Right kidney (tissue), 1 donor: Measurements from ENCODE around the gene ST3GAL2.
"Not testable (repeated sequence)": the region's sequence is repeated elsewhere in the genome, so short reads cannot be mapped to it uniquely, and the experiment has no call there.

ENCODE experiments used
- DNase-seq: peaks from one replicate; pipeline ENCODE4 v3.0.0-alpha.2; 2016

Gene ST3GAL2

DNA sequence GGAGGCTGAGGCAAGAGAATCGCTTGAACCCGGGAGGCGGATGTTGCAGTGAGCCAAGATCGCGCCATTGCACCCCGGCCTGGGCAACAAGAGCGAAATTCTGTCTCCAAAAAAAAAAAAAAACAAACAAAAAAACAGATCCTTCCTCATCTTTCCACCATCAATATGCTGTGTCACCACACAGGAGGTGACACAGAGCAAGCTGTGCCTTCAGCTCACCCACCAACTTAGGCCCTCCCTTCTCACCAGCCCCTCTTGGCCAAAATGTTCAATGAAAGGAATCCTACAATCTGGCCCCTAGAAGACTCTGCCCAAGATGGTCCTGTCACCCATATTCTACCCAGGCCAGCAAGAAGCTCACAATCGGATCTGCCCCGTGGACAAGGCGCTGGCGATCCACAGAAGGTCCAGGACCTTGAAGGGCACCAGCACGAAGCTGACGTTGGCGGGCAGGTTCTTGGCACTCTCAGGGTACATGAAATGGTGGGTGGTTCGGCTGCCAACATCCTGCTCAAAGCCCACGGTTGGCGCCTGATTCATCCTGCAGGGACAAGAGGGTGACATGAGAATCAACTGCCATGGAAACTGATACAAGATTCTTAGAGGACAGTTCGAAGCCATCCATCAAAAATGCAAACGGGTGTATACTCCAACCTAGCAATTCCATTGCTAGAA lies 50.8 kb downstream of the ST3GAL2 start:
- no peak for DNase-seq

DNA sequence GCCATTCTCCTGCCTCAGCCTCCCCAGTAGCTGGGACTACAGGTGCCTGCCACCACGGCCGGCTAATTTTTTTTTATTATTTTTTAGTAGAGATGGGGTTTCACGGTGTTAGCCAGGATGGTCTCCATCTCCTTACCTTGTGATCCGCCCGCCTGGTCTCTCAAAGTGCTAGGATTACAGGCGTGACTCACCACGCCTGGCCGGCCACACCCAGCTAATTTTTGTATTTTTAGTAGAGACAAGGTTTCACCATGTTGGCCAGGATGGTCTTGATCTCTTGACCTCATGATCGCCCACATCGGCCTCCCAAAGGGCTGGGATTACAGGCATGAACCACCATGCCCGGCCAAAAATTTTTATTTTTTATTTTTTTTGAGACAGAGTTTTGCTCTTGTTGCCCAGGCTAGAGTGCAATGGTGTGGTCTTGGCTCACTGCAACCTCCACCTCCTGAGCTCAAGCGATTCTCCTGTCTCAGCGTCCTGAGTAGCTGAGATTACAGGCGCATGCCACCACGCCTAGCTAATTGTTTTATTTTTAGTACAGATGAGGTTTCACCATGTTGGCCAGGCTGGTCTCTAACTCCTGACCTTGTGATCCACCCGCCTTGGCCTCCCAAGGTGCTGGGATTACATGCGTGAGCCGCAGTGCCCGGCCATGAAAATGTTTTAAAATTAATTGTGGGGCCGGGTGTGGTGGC lies 52.5 kb downstream of the ST3GAL2 start:
- DNase-seq: not testable (repeated sequence)

DNA sequence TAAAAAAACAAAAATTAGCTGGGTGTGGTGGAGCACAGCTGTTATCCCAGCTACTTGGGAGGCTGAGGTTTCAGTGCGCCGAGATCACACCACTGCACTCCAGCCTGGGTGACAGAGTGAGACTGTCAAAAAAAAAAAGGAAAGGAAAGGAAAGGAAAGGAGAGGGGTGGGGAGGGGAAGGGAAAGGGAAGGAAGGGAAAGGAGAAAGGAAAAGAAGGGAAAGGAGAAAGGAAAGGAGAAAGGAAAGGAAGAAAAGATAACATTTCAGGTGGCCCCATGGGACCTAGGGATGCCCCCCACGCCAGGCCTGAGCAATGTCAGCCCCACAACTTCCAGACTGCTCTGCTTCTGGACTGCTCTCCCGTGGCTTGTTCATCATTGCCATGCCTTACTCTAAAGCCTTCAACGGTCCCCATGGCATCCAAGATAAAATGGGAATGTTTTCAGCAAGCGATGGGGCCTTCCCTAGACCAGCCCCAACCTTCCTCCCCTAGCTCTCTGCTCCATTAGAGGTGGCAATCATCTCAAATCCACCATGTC lies 55.4 kb downstream of the ST3GAL2 start:
- no peak for DNase-seq

DNA sequence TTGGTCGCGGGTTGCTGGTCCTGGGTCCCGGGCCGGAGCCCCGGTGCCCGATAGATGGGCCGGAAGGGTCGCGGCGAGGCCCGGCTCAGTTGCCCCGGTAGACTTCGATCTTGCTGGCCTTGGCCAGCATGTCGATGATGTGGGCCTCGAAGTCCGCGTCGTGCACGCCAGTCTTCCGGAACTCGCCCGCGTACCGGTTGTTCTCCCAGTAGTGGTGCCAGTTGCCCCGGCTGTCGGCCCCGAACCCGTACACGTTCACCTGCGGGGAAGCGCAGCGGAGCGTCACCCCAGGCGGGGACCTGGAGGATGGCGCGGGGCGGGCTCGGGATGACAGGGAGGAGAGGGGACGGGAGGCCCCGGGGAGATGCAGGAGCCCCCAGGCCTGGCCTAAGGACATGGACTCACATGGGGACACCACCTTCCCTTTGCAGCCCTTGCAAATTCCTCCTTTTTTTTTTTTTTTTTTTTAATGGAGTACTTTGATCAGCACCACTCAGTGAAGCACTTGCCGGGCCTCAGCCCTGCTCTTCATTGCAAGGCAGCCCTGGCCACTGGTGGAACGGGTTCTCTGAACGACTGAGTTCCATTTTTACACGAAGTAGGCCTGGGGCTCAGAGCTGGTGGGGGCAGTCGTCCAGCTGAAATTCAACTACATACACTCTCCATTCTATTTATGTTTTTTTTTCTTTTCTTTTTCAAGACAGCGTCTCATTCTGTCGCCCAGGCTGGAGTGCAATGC lies 57.1 kb downstream of the ST3GAL2 start:
- peak; percentile 91 for DNase-seq

DNA sequence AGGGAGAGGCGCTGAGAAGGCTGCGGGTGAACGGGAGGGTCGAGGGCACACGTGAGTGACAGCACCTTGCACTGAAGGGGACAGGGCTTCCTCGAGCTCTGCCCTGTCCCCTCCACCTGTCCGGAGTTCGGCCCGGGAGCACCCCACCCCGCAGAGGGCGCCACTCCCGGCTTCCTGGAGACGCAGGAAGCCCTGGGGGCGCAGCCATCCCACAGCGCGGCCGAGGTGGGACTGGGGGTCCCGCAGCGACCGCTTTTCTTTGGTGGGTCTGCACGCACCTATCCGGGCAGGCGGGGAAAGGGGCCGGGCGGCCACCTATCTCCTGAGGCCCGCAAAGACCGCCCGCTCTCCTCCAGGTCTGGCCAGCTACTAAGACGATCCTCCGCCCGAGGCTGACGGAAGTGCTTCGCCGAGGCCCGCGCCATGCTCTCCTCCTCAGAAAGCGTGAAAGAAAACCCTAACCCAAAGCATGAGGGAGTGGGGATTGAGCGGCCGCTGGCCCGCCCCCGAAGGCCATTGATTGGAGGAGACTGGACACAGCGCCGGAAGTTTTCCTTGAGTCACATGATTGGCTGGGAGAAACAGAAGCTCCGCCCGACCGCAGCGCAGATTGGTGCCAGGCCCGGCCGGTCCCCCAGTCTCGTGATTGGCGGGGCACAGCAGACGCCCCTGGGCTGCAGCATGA lies 57.8 kb downstream of the ST3GAL2 start:
- DNase-seq: peak; percentile 91

DNA sequence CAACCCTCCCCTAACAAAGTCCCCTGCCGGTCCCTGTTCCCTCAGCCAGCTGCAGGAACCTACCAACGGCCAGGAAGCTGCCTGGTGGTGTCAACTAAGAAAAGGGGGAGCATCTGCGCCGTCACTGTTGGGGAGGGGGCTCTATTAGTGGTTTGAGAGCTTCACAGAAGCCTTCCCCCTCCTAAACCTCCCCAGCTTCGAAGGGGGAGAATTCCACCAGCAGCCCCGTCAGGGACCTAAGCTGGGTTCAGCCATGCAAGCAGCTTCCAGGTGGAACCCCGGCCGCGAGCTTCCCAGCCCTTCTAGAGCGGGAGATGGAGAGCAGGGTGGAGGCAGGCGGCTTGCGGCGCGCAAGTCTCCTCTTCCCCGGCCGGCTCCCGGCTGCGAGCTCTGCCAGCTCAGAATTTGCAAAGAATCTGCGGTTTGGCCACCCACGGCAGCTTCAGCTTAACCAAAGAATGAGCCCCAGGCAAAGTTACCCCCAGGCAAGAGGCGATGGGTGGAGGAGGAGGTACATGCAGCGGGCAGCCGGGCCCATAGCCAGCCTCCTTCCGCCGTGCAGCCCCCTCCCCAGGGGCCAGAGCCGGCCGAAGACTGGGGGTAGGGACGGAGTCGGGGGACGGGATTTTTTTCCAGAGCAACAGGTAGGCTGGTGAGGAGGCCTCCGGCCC lies 58.5 kb downstream of the ST3GAL2 start:
- DNase-seq: peak; percentile 57

DNA sequence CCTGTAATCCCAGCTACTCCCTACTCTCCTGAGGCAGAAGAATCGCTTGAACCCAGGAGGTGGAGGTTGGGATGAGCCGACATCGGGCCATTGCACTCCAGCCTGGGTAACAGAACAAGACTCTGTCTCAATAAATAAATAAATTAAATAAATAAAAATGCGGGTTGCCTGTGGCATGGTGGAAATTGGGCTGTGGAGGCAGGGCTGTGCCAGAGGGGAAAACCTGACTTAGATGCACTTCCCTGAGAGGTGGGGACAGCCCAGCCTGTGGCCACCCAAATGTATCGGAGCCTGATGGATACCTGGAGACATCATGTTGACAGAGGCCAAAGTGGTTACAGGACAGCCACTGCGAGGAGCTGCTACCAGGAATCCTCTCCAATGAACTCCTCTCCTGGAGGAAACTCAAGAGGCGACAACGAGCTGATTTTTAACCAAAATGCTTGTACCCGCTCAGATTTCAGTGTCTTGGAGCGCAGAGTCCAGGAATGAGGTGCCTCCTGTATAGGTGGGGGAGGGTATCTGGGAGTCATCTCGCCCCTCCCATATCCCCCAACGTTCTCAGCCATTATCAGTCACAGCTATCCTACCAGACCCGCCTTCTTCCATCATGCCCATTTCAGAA lies 59.9 kb downstream of the ST3GAL2 start:
- DNase-seq: no peak

DNA sequence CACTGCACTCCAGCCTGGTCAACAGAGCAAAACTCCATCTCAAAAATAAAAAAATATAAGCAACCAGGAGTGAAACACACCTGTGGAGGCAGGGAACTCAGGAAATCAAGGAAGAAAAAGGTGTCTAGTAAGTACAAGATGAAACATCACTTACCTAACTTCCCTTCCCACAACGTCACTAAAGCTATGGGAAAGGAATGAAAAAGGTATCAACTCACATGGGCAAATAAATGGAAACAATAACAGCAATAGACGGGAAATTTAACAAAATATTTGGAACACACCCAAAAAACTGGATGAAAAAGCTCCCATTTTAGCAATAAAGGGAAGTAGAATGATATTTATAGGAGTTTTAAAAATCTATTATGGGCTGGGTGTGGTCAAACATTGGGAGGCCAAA lies 61.1 kb downstream of the ST3GAL2 start:
- no peak for DNase-seq

DNA sequence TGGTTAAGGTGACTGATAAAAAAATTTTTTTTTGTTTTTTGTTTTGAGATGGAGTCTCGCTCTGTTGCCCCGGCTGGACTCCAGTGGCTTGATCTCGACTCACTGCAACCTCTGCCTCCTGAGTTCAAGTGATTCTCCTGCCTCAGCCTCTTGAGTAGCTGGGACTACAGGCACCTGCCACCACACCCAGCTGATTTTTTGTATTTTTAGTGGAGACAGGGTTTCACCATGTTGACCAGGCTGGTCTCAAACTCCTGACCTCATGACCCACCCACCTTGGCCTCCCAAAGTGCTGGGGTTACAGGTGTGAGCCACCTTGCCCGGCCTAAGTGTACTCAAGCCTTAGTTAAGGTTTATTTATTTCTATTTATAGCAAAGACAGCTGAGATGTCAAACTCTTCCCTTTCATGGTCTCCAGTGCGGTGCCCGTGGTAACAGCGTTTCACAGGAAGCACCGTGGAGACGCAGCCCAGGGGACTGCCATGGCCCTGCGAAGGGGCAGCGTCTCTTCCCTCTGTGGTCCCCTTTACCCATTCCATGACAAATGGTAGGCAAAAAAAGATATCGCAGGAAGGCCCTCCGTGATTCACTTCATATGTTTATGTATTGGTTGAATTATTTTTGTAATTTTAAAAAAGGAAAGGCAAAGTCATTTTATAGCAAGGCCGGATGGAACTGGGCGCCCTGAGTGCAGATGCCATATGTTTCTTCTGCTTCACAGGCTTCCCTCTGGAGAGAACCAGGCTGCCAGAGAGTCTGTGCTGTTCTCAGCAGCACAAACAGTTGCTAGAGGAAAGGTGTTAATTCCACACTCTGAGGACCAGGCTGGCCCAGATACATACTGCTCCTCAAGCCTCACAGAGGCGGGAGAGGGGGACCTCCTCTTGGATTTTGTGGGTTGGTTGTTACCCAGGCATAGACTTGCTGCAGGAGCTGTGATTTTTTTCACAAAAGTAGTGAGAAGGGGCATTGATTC lies 63.0 kb downstream of the ST3GAL2 start:
- DNase-seq: no peak

DNA sequence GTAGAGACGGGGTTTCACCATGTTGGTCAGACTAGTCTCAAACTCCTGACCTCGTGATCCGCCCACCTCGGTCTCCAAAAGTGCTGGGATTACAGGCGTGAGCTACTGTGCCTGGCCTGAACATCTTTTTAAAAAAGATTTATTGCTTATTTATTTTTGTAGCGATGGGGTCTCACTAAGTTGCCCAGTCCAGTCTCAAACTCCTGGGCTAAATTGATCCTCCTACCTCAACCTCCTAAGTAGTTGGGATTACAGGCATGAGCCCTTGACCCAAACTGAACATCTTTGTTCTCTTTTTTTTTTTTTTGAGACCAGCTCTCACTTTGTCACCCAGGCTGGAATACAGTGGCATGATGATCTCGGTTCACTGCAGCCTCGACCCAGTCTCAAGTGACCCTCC lies 64.7 kb downstream of the ST3GAL2 start:
- no peak for DNase-seq

DNA sequence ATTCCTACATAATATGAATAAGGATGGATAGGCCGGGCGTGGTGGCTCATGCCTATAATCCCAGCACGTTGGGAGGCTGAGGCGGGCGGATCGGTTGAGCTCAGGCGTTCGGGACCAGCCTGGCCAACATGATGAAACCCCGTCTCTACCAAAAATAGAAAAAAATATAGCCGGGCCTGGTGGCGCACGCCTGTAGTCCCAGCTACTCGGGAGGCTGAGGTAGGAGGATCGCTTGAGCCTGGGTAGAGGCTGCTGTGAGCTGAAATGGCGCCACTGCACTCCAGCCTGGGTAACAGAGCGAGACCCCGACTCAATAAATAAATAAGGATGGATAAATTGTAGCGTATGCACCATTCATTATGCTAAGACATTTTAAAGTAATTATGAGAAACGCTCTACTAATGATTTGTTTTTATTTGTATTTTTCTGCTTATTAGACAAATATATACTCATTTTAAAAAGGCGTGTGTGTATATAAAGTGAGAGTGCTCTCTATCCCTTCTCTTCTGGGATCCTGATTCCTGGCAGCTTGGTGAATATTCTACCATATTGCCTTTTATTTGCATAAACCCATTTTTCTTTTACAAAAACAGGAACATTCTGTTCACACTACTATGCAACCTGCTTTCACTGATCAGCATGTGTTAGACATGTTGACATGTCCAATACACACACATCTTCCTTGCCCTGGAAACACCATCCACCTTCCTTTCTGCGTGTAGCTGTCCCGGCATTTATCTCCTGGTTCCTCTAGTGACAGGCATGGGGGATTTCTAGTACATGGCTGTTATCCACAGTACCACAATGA lies 65.8 kb downstream of the ST3GAL2 start:
- DNase-seq: no peak

DNA sequence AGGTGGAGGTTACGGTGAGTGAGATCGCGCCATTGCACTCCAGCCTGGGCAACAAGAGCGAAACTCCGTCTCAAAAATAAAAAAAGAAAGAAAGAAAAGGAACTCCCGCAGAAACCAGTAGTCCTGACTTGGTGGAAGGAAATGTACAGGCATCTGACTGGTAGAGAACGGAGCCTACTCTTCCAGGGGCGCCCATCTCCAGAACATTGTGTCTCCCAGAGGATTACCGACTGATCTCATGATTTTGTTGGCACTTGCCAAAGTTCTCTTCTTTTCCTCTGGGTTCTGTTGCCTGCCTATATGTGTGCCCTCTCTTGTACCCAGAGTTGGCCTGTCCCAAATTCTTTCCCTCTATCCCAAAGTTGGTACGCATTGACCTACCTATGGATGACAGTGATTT lies 68.0 kb downstream of the ST3GAL2 start:
- no peak for DNase-seq

DNA sequence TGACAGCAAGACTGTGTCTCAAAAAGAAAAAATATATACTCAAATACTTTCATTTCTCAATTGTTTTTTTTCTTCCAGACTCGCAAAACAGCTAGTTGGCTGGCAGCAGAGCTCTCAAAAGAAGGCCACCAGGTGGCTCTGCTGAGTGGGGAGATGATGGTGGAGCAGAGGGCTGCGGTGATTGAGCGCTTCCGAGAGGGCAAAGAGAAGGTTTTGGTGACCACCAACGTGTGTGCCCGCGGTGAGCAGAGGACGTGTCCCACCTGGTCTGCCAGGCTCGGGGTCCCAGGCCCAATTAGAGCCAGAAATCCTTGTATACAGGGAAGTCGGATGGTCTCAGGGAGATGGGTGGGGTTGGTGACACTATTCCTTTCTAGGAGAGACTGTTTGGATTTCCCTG lies 68.8 kb downstream of the ST3GAL2 start:
- not testable (repeated sequence) for DNase-seq

DNA sequence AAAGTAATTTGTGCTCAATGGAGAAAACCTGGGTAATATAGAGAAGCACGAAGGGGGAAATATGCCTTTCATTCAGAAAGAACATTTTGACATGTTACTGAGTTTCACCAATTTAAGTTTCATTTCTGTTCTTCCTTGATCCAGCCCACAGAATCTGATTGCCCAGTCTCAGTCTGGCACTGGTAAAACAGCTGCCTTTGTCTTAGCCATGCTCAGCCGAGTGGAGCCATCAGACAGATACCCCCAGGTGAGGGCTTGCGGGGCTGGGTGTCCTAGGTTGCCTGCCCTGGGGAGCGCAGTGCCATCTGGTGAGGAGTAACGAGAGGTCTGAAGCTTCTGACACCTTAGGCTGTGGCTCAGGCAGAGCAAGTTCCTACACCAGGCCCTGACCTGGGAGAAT lies 74.5 kb downstream of the ST3GAL2 start:
- DNase-seq: no peak

DNA sequence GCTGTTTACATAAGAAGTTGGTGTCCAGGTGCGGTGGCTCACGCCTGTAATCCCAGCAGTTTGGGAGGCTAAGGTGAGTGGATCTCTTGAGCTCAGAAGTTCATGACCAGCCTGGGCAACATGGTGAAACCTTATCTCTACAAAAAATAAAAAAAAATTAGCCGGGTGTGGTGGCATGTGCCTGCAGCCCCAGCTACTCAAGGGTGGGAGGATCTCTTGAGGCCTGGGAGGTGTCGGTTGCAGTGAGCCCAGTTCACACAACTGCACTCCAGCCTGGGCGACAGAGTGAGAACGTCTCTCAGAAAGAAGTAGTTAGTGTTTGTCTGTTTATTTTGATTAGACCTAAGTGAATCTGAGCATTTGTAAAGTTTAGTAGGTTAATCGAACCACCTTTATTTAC lies 79.3 kb downstream of the ST3GAL2 start:
- DNase-seq: no peak

DNA sequence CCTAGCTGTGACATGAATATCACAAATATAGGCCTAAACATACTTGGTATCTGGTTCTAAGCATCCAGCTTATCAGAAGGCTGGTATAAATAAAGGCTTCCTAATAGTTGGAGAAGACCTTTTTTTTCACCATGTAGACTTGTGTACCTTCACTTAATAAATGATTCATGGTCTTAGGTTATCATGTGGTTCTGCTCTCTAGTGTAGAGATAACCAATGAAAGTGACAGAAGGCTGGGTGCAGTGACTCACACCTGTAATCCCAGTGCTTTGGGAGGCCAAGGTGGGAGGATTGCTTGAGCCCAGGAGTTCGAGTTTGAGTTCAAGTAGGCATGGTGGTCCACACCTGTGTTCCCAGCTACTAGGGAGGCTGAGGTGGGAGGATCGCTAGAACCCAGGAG lies 89.1 kb downstream of the ST3GAL2 start:
- no peak for DNase-seq

DNA sequence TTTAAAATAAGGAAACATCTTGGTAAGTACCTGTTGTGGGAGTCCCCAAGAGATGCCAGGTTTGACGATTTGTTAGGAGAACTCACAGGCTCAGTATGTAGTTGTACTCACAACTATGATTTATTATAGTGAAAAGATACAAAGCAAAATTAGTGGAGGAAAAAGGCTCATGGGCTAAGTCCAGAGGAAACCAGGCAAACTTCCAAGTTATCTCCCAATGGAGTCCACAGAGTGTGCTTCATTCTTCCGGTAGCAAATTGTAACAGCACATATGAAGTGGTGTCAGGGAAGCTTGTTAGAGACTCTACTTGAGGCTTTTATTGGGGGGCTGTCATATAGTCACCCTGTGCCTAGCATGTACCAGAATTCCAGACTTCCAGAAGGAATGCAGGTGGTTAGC lies 89.9 kb downstream of the ST3GAL2 start:
- no peak for DNase-seq

DNA sequence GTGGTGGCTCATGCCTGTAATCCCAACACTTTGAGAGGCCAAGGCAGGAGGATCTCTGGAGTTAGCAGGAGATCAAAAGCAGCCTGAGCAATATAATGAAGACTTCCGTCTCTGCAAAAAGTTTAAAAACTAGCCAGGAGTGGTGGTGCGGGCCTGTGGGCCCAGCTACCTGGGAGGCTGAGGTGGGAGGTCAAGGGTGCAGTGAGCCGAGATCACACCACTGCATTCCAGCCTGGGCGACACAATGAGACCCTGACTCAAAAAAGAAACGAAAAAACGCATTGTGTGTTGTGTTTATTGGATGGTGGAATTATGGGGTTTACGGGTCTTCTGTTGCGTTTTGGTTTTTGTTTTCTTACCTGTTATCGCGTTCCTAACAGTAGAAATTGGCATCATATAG lies 93.1 kb downstream of the ST3GAL2 start:
- no peak for DNase-seq

DNA sequence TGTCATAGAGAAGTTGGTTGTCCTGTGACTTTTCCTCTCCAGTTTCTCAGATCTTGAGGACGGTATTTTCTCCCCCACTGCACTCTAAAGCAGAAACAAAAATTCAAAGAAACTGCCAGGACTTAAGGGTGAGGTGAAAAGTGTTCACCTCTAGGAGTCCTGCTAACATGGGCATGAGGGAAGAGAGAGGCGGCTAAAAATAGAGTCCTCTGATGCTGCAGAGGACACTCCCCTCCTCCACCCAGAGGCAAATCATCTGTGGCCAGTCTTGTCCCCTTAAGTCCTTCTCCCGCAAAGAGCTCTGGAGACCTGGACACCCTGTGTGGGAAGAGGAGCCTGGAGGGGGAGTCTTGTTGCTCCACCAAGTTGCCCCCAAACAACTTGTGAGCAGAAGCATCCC lies 96.9 kb downstream of the ST3GAL2 start:
- DNase-seq: no peak

DNA sequence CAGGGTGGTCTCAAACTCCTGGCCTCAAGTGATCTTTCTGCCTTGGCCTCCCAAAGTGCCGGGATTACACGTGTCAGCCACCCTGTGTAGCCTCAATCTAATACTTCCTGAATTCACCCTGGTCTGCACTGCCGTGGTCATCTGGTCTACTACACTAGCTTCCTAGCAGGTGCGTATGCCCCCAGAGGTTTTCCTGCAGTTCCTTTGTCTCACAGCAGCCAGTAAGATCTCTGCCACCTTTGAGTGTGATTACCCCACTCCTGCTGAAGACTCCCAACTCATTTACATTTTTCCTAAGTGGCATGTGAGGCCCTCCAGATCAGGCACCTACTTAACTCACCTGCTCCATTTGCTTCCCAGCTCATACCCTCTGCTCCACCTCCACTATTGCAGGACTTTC lies 97.3 kb downstream of the ST3GAL2 start:
- no peak for DNase-seq
